Measurements from ENCODE around the gene CTNNA3. TPM values are rescaled to one million over a fixed set of nuclear protein-coding genes. Genes with fewer than 3 reads are reported as not detected.

CTNNA3 gene
- total and polyA plus RNA-seq, 2 donors from 2014 or later, result 0.45 to 0.72 TPM

DNA sequence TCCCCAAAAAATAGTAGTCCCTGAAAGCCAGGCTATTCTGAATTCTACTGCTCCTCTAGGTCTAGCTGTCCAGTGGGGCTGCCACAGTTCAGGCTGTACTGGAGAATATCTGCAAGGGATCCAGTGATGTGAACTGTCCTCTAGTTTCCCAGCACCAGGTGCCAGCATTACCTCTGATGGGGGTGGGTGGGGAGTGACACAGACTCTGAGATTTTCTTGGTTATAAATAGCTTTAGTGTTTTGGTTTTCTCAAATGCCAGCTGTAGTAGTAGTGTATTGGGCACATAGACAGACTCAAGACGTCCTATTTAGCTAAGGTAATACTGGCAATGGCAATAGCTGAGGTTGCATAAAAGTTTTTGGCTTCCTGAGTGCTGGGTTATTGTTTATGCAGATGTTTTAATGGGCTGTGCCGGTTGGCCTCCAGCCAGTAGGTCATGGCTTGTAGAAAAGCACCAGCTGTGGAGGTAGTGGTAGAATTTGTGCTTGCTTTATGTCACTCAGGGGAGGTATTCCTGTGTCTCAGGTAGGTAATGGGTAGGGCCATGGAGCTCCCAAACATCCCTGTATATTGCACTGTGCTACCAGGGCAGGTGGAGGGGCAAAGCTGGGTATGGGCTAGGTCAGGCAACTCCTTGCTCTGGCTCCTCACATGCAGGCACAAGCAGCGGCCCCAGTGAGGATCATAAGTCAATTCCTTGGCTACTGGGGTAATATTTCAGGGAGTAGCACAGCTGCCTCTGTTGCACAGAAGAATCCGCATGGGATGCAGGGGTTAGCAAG is 1108.9 kb downstream of the CTNNA3 start:
- intact Hi-C loops (cut with DNase I), result no loop called here
- Histone ChIP-seq H3K4me3 (ENCODE audit: low read length in 3 of 3) (no peak overlapping the region), H3K4me1 (ENCODE audit: control insufficient read depth in 2 of 3, insufficient read depth in 2 of 3, low read depth in 1 of 3, low read length in 3 of 3) (no peaks in the 10 kb centered on the region), H3K36me3 (ENCODE audit: control insufficient read depth in 2 of 3, insufficient read depth in 3 of 3, low read length in 3 of 3) (no peaks in the 10 kb centered on the region), H3K27ac (ENCODE audit: low read depth in 2 of 2, low read length in 2 of 2) (no peak overlapping the region), H3K9me3 (ENCODE audit: control insufficient read depth in 2 of 3, insufficient read depth in 1 of 3, low read length in 3 of 3) (no peaks in the 10 kb centered on the region), H3K9ac (ENCODE audit: low read length in 3 of 3) (no peak overlapping the region), H3K27me3 (ENCODE audit: control insufficient read depth, insufficient read depth, low read length) (no peaks in the 10 kb centered on the region)
- FAIRE-seq (no peak), DNase-seq (no peak)
- TF ChIP-seq, protein P1, sequence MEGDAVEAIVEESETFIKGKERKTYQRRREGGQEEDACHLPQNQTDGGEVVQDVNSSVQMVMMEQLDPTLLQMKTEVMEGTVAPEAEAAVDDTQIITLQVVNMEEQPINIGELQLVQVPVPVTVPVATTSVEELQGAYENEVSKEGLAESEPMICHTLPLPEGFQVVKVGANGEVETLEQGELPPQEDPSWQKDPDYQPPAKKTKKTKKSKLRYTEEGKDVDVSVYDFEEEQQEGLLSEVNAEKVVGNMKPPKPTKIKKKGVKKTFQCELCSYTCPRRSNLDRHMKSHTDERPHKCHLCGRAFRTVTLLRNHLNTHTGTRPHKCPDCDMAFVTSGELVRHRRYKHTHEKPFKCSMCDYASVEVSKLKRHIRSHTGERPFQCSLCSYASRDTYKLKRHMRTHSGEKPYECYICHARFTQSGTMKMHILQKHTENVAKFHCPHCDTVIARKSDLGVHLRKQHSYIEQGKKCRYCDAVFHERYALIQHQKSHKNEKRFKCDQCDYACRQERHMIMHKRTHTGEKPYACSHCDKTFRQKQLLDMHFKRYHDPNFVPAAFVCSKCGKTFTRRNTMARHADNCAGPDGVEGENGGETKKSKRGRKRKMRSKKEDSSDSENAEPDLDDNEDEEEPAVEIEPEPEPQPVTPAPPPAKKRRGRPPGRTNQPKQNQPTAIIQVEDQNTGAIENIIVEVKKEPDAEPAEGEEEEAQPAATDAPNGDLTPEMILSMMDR (IDR thresholded peaks at IDR 0.05; ENCODE audit: borderline replicate concordance, extremely low read depth, insufficient read depth), result no peak

DNA sequence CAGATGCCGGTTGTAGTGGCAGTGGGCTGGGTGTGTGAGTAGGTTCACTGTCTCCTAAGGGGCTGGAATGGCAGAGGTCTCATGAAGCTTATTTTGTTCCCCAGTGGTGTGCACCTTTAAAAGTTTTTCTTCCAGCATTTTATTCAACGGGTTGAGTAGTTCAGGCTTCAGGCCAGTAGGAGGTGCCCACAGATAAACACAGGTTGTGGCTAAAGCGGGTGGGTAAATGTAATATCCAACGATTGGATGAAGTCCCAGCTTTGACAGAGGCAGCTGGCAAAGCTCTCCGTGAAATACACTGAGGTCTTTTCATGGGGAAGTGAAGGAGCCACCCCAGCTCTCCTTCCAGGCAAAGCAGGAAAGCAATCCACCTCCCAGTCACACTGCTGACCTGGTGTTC is 1109.9 kb downstream of the CTNNA3 start:
- no peak overlapping the region for H3K9ac ChIP-seq (ENCODE audit: low read length in 3 of 3)
- H3K9me3 ChIP-seq (ENCODE audit: control insufficient read depth in 2 of 3, insufficient read depth in 1 of 3, low read length in 3 of 3), result no peaks in the 10 kb centered on the region
- H3K27ac ChIP-seq (ENCODE audit: low read depth in 2 of 2, low read length in 2 of 2), result no peak overlapping the region
- H3K4me1 ChIP-seq (ENCODE audit: control insufficient read depth in 2 of 3, insufficient read depth in 2 of 3, low read depth in 1 of 3, low read length in 3 of 3), result no peaks in the 10 kb centered on the region
- FAIRE-seq (no peak), DNase-seq (peak in 2 of 5 donors; percentile 1 to 5)
- no peak overlapping the region for H3K4me3 ChIP-seq (ENCODE audit: low read length in 3 of 3)
- H3K36me3 ChIP-seq (ENCODE audit: control insufficient read depth in 2 of 3, insufficient read depth in 3 of 3, low read length in 3 of 3), result no peaks in the 10 kb centered on the region
- TF ChIP-seq, protein P1 (IDR thresholded peaks at IDR 0.05; ENCODE audit: borderline replicate concordance, extremely low read depth, insufficient read depth), result no peak
- H3K27me3 ChIP-seq (ENCODE audit: control insufficient read depth, insufficient read depth, low read length), result no peaks in the 10 kb centered on the region
- intact Hi-C loops (cut with DNase I), result no loop called here

DNA sequence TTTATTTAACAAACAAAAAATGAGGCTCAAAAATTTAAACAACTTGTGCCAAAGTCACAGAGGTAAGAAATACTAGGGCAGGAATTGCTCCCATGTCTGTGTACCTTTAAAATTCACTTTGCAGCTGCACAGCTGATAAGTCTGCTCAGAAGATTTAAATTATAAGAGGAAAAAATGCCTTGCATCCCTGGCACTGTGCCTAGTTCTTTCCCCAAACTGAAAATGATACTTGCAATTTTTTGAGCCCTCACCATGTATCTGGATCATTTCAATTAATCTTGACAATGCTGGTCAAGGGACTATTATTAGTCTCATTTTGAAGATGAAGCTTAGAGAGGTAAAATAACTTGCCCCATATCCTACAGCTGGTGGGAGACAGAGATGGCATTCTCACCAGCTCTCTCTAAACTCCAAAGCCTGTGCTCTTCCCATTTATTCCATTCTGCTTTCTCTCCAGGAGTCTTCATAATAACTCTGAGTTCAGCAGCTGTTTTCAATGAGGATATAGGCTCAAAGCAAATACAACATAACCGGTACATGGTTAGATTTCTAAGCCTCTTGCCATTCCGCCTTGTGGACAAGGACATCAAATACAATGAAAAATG is 1120.6 kb downstream of the CTNNA3 start:
- H3K9me3 ChIP-seq (ENCODE audit: control insufficient read depth in 2 of 3, insufficient read depth in 1 of 3, low read length in 3 of 3), result no peaks in the 10 kb centered on the region
- H3K36me3 ChIP-seq (ENCODE audit: control insufficient read depth in 2 of 3, insufficient read depth in 3 of 3, low read length in 3 of 3), result no peaks in the 10 kb centered on the region
- H3K27me3 ChIP-seq (ENCODE audit: control insufficient read depth, insufficient read depth, low read length), result no peaks in the 10 kb centered on the region
- H3K27ac ChIP-seq (ENCODE audit: low read depth in 2 of 2, low read length in 2 of 2), result no peak overlapping the region
- FAIRE-seq (no peak), DNase-seq (no peak)
- no peaks in the 10 kb centered on the region for H3K4me1 ChIP-seq (ENCODE audit: control insufficient read depth in 2 of 3, insufficient read depth in 2 of 3, low read depth in 1 of 3, low read length in 3 of 3)
- intact Hi-C loops (cut with DNase I), result no loop called here
- H3K9ac ChIP-seq (ENCODE audit: low read length in 3 of 3), result no peak overlapping the region
- TF ChIP-seq, protein P1 (IDR thresholded peaks at IDR 0.05; ENCODE audit: borderline replicate concordance, extremely low read depth, insufficient read depth), result no peak
- no peak overlapping the region for H3K4me3 ChIP-seq (ENCODE audit: low read length in 3 of 3)

Data from kidney (tissue), 14 donors.